Naive thymus-derived CD8-positive, alpha-beta T cell (primary cell): ENCODE measurements around the gene PHYH. TPM values are rescaled to one million over a fixed set of nuclear protein-coding genes. Genes with fewer than 3 reads are reported as not detected.
A peak's percentile ranks its signal among the peaks of the same experiment; 100 is the strongest.
"Not testable (repeated sequence)": the region's sequence is repeated elsewhere in the genome, so short reads cannot be mapped to it uniquely, and the experiment has no call there.

Experiments
- ATAC-seq, 2 donors: fragments of 150-1000 bp; cut with Tn5 transposase in 1 of 2; sonication (Bioruptor Pico), chemical (Tn5 transposase) in 1 of 2; 1 replicate in 1 of 2; 2 replicates in 1 of 2; pipeline ENCODE4 v1.10.0; 2021; ENCODE audit warnings: mild to moderate bottlenecking in 2 of 2, moderate library complexity in 2 of 2
- POLR2A ChIA-PET: fragments of 350-600 bp; sonication (Branson Sonifier 250); formaldehyde crosslinking; loops from one replicate; lab custom pipeline; 2021; ENCODE audit warnings: antibody characterized with exemption; lab: Charles Lee
- DNase-seq, 10 donors: peaks; one replicate each; pipeline versions ENCODE4 v3.0.0 to v3.0.0-alpha.2; 2020 to 2022
- H3K27ac Mint-ChIP-seq, 10 donors: one replicate each; pipeline ENCODE4 v1.8.0; 2020 to 2022; ENCODE audit warnings: mild to moderate bottlenecking in 10 of 10, mixed read lengths in 10 of 10, moderate library complexity in 4 of 10, inconsistent platforms in 1 of 10
- H3K27me3 Mint-ChIP-seq, 5 donors: one replicate each; pipeline ENCODE4 v1.8.0; 2021 to 2022; ENCODE audit warnings: mixed read lengths in 5 of 5
- H3K36me3 Mint-ChIP-seq, 3 donors: one replicate each; pipeline ENCODE4 v1.8.0; 2020 to 2022; ENCODE audit warnings: mixed read lengths in 3 of 3, mild to moderate bottlenecking in 2 of 3, inconsistent platforms in 1 of 3
- H3K4me1 Mint-ChIP-seq, 4 donors: one replicate each; pipeline ENCODE4 v1.8.0; 2021 to 2022; ENCODE audit warnings: mixed read lengths in 4 of 4
- H3K4me3 Mint-ChIP-seq, 10 donors: one replicate each; pipeline ENCODE4 v1.8.0; 2020 to 2022; ENCODE audit warnings: mild to moderate bottlenecking in 10 of 10, mixed read lengths in 10 of 10, moderate library complexity in 6 of 10, inconsistent platforms in 1 of 10
- H3K9me3 Mint-ChIP-seq, 9 donors: one replicate each; pipeline ENCODE4 v1.8.0; 2020 to 2022; ENCODE audit warnings: mixed read lengths in 9 of 9, mild to moderate bottlenecking in 3 of 9, inconsistent platforms in 1 of 9, moderate library complexity in 1 of 9
- polyA plus RNA-seq, 3 donors: library from polyadenylated mRNA; unstranded; fragments of 300-500 nt; fragmentation: Illumina TruSeq; gene quantifications; one replicate each; pipeline ENCODE4 v1.2.3, GENCODE V29; 2021
- total RNA-seq, 8 experiments: library from RNA in 2 of 8; stranded (reverse) in 2 of 8; gene quantifications; one replicate each; pipeline ENCODE4 v1.2.3 and lab custom pipeline; 2021 to 2026

The PHYH gene
- total and polyA plus RNA-seq, 5 experiments from 2014 or later, result 17.3 to 20.5 (median 18.6) TPM

DNA sequence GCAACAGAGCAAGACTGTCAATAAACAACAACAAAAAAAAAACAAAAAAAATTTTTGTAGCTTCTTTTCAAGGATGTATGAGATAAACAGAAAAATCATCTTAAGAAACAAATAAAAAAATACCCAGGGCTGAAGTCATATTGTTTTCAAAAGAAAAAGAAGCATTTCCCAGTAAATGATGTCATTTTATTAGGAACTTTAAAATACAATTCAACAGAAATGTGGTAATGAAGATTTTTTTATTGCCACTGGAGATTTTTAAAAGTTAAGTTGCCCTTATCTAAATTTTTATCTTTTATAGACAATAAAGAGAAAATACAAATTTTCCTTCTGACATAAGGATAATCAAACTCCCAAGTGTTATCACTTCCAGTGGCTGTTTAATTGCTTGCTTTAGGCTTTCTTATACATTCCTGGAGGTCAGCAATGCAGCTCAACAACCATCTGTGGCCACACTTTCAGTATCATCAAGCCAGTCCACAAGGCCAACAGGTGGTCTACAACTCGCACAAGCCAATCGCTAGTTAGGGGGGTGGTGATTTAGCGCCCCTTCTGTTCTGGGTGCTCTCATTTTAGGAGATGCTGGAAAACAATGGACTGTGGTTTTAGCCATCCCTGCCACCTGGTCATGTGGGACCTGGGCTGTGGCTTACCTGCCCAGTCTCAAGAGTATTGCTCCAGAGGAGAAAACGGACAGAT is 37.4 kb upstream of the PHYH start:
- no peak overlapping the region for H3K4me3 Mint-ChIP-seq
- peaks cover 0 to 74% (median 5%) of the 10 kb centered on the region in 3 donors for H3K36me3 Mint-ChIP-seq
- peaks cover 8 to 33% (median 27%) of the 10 kb centered on the region in 4 donors for H3K4me1 Mint-ChIP-seq
- no peaks in the 10 kb centered on the region for H3K9me3 Mint-ChIP-seq
- ATAC-seq (no peak), DNase-seq (no peak)
- POLR2A ChIA-PET, result no interaction called here
- peak overlapping the region in 1 of 10 donors; percentile 38 for H3K27ac Mint-ChIP-seq
- H3K27me3 Mint-ChIP-seq, result no peaks in the 10 kb centered on the region

- peaks cover 0 to 85% (median 16%) of the 10 kb centered on the region in 3 donors for H3K36me3 Mint-ChIP-seq
- POLR2A ChIA-PET, result no interaction called here
- ATAC-seq (no peak), DNase-seq (no peak)
- no peak overlapping the region for H3K4me3 Mint-ChIP-seq
- peak overlapping the region in 1 of 10 donors; percentile 41 for H3K27ac Mint-ChIP-seq
- no peaks in the 10 kb centered on the region for H3K27me3 Mint-ChIP-seq
- H3K4me1 Mint-ChIP-seq, result peaks cover 7 to 30% (median 23%) of the 10 kb centered on the region in 4 donors
- no peaks in the 10 kb centered on the region for H3K9me3 Mint-ChIP-seq
Measured at GRCh38 chr10:13335881-13336280, 36.0 kb upstream of the PHYH start.

DNA sequence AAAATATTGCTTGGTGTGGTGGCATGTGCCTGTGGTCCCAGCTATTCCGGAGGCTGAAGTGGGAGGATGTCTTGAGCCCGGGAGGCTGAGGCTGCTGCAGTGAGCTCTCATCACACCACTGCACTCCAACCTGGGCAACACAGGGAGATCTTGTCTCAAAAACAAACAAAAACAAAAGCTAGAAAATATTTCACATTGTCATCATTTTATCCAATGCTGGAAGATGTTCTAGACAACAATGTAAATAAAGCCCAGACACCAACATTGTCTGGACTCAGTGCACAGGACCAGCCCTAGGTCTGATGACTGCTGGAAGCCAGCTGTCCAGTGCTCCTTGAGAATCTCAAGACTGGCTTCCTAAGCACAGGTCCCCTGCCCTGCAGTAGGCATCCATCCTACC is 34.7 kb upstream of the PHYH start:
- POLR2A ChIA-PET, result no interaction called here

GRCh38 chr10:13331646-13332045 is 31.8 kb upstream of the PHYH start:
- Mint-ChIP-seq H3K27ac (no peak overlapping the region), H3K36me3 (peaks cover 0 to 94% (median 29%) of the 10 kb centered on the region in 3 donors), H3K9me3 (no peaks in the 10 kb centered on the region), H3K27me3 (no peaks in the 10 kb centered on the region), H3K4me3 (no peak overlapping the region), H3K4me1 (peaks cover 0 to 5% (median under 1%) of the 10 kb centered on the region in 4 donors)
- no peak for ATAC-seq
- POLR2A ChIA-PET, result no interaction called here
- no peak for DNase-seq

More for the DNA sequence above, 34.7 kb upstream of the PHYH start:
- DNase-seq (no peak), ATAC-seq (no peak)
- H3K36me3 Mint-ChIP-seq, result peaks cover 0 to 88% (median 21%) of the 10 kb centered on the region in 3 donors
- H3K9me3 Mint-ChIP-seq, result no peaks in the 10 kb centered on the region
- H3K27me3 Mint-ChIP-seq, result no peaks in the 10 kb centered on the region
- no peak overlapping the region for H3K27ac Mint-ChIP-seq
- peaks cover 3 to 19% (median 10%) of the 10 kb centered on the region in 4 donors for H3K4me1 Mint-ChIP-seq
- H3K4me3 Mint-ChIP-seq, result no peak overlapping the region

DNA sequence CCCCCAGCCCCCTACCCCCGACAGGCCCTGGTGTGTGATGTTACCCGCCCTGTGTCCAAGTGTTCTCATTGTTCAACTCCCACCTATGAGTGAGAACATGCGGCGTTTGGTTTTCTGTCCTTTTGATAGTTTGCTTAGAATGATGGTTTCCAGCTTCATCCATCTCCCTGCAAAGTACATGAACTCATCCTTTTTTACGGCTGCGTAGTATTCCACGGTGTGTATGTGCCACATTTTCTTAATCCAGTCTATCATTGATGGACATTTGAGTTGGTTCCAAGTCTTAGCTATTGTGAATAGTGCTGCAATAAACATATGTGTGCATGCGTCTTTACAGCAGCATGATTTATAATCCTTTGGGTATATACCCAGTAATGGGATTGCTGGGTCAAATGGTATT is 31.1 kb upstream of the PHYH start:
- H3K4me1 Mint-ChIP-seq, POLR2A ChIA-PET, H3K27me3 Mint-ChIP-seq, ATAC-seq, H3K9me3 Mint-ChIP-seq, DNase-seq, H3K4me3 Mint-ChIP-seq: not testable (repeated sequence)
- H3K36me3 Mint-ChIP-seq, result peaks cover 0 to 94% (median 30%) of the 10 kb centered on the region in 3 donors
- peak overlapping the region in 1 of 10 donors; percentile 70 for H3K27ac Mint-ChIP-seq

GRCh38 chr10:13329565-13329964 is 29.7 kb upstream of the PHYH start:
- H3K36me3 Mint-ChIP-seq, result peaks cover 0 to 92% (median 32%) of the 10 kb centered on the region in 3 donors
- no peak for DNase-seq
- ATAC-seq, result no peak
- no peaks in the 10 kb centered on the region for H3K9me3 Mint-ChIP-seq
- POLR2A ChIA-PET, result no interaction called here
- H3K4me1 Mint-ChIP-seq, result peaks cover 0 to 5% (median under 1%) of the 10 kb centered on the region in 4 donors
- no peak overlapping the region for H3K4me3 Mint-ChIP-seq
- peak overlapping the region in 2 of 10 donors; percentile 52 to 81 for H3K27ac Mint-ChIP-seq
- H3K27me3 Mint-ChIP-seq, result no peaks in the 10 kb centered on the region

GRCh38 chr10:13328613-13329012 is 28.7 kb upstream of the PHYH start:
- Mint-ChIP-seq H3K4me3 (no peak overlapping the region), H3K27ac (peak overlapping the region in 1 of 10 donors; percentile 0), H3K4me1 (peaks cover 0 to 3% (median under 1%) of the 10 kb centered on the region in 4 donors), H3K36me3 (peaks cover 5 to 91% (median 36%) of the 10 kb centered on the region in 3 donors), H3K9me3 (no peaks in the 10 kb centered on the region), H3K27me3 (no peaks in the 10 kb centered on the region)
- no peak for DNase-seq
- no peak for ATAC-seq
- POLR2A ChIA-PET, result interaction anchor here (0.5 to 0.6 kb wide), 2 partner anchors 29 to 42 kb away, joined by 3 to 4 read pairs; no protein-coding TSS in a partner anchor

DNA sequence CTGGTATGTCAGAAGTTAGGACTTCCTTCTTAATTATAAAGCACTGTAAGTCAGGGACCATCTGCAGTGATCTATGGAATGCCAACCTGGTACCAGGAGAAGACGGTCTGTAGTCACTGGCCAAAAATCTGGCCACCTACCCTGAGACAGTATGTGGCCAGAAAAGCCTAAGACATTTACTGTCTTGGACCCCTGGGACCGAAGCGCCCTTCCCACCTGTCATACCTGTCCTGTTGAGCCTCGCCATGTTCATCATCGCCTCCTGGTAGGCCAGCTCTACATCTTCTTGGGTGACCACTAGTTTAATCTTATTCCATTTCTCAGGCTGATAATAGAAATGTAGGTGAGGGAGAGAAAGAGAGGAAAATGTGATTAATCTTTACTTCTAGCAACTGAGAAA is 28.3 kb upstream of the PHYH start:
- H3K36me3 Mint-ChIP-seq, result peaks cover 5 to 87% (median 36%) of the 10 kb centered on the region in 3 donors
- ATAC-seq (no peak), DNase-seq (no peak)
- POLR2A ChIA-PET, result no interaction called here
- no peaks in the 10 kb centered on the region for H3K9me3 Mint-ChIP-seq
- peaks cover 0 to 3% (median under 1%) of the 10 kb centered on the region in 4 donors for H3K4me1 Mint-ChIP-seq
- peak overlapping the region in 1 of 10 donors; percentile 0 for H3K27ac Mint-ChIP-seq
- H3K27me3 Mint-ChIP-seq, result no peaks in the 10 kb centered on the region
- H3K4me3 Mint-ChIP-seq, result no peak overlapping the region

DNA sequence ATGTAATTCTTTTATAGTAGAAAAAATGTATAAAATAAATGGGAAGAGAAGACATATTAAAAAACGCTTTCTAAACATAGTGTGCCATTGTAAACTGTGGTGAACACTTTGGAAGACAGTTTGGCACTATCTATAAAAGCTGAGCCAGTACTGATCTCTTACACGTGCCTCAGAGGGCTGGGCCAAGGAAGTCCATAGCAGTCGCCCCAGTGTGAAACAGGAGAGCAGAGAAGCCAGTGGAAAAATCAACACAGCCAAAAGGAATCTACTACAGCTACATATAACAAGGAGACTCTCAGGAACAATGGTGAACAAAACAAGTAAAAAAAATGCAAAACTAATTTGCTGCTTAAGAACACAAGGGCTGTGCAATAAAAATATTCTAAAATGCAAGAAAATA is 27.7 kb upstream of the PHYH start:
- no peaks in the 10 kb centered on the region for H3K9me3 Mint-ChIP-seq
- H3K27ac Mint-ChIP-seq, result peak overlapping the region in 3 of 10 donors; percentile 41 to 74 (median 72)
- no peaks in the 10 kb centered on the region for H3K27me3 Mint-ChIP-seq
- ATAC-seq, result no peak
- H3K4me1 Mint-ChIP-seq, result peaks cover 0 to 3% (median under 1%) of the 10 kb centered on the region in 4 donors
- H3K4me3 Mint-ChIP-seq, result no peak overlapping the region
- no peak for DNase-seq
- POLR2A ChIA-PET, result no interaction called here
- H3K36me3 Mint-ChIP-seq, result peaks cover 5 to 87% (median 39%) of the 10 kb centered on the region in 3 donors

DNA sequence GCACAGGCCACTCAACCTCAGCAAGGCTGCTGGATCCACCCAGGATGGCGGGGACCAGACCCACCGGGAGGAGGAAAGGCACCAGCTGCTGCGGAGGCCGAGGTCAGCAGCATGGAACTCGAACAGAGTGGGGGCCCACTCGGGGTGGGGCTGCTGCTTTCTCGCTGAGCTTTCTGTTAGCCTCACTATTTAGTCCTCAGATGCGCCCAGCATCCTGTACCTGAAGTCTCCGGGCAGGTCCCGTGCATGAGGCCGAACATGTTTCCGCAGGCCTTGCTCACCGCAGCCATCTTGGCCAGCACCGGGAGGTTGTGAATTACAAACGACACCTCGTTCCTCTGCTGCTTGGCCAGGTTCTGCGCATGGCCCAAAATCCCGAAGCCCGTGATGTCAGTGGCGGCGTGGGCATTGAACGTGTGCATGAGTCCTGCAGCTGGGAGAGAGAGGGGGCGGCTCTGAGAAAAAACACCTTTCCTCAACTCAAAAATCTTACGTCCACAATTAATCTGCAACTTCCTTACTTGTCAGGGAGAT is 22.8 kb upstream of the PHYH start:
- H3K4me3 Mint-ChIP-seq, result no peak overlapping the region
- H3K27me3 Mint-ChIP-seq, result no peaks in the 10 kb centered on the region
- no peaks in the 10 kb centered on the region for H3K4me1 Mint-ChIP-seq
- DNase-seq, result no peak
- POLR2A ChIA-PET, result no interaction called here
- peaks cover 5 to 80% (median 20%) of the 10 kb centered on the region in 3 donors for H3K36me3 Mint-ChIP-seq
- H3K27ac Mint-ChIP-seq, result peak overlapping the region in 1 of 10 donors; percentile 73
- no peak for ATAC-seq
- no peaks in the 10 kb centered on the region for H3K9me3 Mint-ChIP-seq

- H3K4me3 Mint-ChIP-seq, result no peak overlapping the region
- POLR2A ChIA-PET, result no interaction called here
- no peak for DNase-seq
- H3K27ac Mint-ChIP-seq, result peak overlapping the region in 3 of 10 donors; percentile 61 to 88 (median 74)
- no peak for ATAC-seq
- no peaks in the 10 kb centered on the region for H3K27me3 Mint-ChIP-seq
- no peaks in the 10 kb centered on the region for H3K4me1 Mint-ChIP-seq
- H3K36me3 Mint-ChIP-seq, result peaks cover 5 to 75% (median 20%) of the 10 kb centered on the region in 3 donors
- H3K9me3 Mint-ChIP-seq, result no peaks in the 10 kb centered on the region
Measured at GRCh38 chr10:13321576-13321975, 21.7 kb upstream of the PHYH start.

DNA sequence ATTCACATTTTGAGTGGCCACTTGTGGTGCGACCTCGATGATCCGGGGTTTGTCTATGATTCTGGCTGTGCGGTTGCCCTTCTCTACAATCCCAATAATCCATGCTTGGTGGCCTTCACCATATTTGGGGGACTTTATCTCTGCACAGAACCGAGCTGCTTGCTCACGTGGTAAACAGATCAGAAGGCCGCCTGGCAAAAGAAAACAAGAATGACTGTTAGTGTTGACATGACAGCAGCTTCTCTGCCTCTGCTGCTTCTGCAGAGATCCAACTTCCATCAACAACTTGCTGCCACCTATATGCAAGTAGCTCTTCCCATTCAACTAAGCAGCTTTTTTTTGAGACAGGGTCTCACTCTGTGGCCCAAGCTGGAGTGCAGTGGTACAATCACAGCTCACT is 19.3 kb upstream of the PHYH start:
- POLR2A ChIA-PET, result no interaction called here
- Mint-ChIP-seq H3K9me3 (no peaks in the 10 kb centered on the region), H3K27ac (peak overlapping the region in 5 of 10 donors; percentile 11 to 71 (median 46)), H3K4me1 (no peaks in the 10 kb centered on the region), H3K36me3 (peaks cover 4 to 53% (median 15%) of the 10 kb centered on the region in 3 donors), H3K27me3 (no peaks in the 10 kb centered on the region), H3K4me3 (no peak overlapping the region)
- ATAC-seq (no peak), DNase-seq (no peak)

DNA sequence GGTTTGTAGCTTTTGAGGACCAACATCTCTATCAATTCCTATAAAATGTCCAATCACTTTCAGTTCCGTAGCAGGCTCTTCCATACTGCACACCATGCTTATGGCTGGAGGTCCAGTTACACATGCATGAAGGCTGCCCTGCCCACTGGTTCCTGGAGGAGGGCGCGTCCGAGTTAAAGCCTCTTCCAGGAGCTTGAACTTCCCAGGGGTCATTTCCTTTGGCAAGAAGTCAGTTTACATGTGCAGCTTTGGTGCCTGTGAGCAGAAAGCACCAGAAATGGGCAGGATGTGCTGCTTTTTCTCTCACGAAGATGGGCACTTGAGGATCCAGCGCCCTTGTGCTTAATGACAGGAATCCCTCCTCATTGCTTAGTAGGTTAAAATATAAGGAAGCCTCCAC is 17.6 kb upstream of the PHYH start:
- no peaks in the 10 kb centered on the region for H3K4me1 Mint-ChIP-seq
- POLR2A ChIA-PET, result interaction anchor here (0.6 kb wide), 1 partner anchor 15 kb away, joined by 4 read pairs; no protein-coding TSS in a partner anchor
- H3K9me3 Mint-ChIP-seq, result no peaks in the 10 kb centered on the region
- peak overlapping the region in 2 of 10 donors; percentile 17 to 24 for H3K27ac Mint-ChIP-seq
- ATAC-seq, result no peak
- no peak overlapping the region for H3K4me3 Mint-ChIP-seq
- no peaks in the 10 kb centered on the region for H3K27me3 Mint-ChIP-seq
- peaks cover 0 to 43% (median 10%) of the 10 kb centered on the region in 3 donors for H3K36me3 Mint-ChIP-seq
- no peak for DNase-seq
